ENCODE data around the gene RNF213.

GRCh38 chr17:80422981-80423380 lies 162.3 kb downstream of the RNF213 start:
- TF ChIP-seq CTCF (IDR thresholded peaks at IDR 0.05) (no peak), POLR2A (IDR thresholded peaks at IDR 0.05) (no peak)
